Endothelial cell of umbilical vein (primary cell): ENCODE measurements around the gene SIGLEC10. TPM values are rescaled to one million over a fixed set of nuclear protein-coding genes. Genes with fewer than 3 reads are reported as not detected.

Source experiments
- BruUV-seq: library from RNA; stranded (reverse); fragments of 400-500 nt; replicated peaks from 2 replicates; lab custom pipeline; 2021; lab: Mats Ljungman, UMichigan
- CTCF ChIA-PET: fragments of 300-600, 350-600 bp; sonication (Branson Sonifier 250); formaldehyde crosslinking; loops from one replicate; lab custom pipeline; 2021; ENCODE audit warnings: antibody characterized with exemption, inconsistent platforms; lab: Charles Lee
- POLR2A ChIA-PET: fragments of 300-600, 350-600 bp; sonication (Branson Sonifier 250); formaldehyde crosslinking; loops from one replicate; lab custom pipeline; 2021; ENCODE audit warnings: antibody characterized with exemption, inconsistent platforms; lab: Charles Lee
- DNase-seq: peaks from one replicate; pipeline ENCODE4 v3.0.0-alpha.2; 2011; ENCODE audit warnings: low read depth, low spot score
- FAIRE-seq: peaks from 2 replicates; lab custom pipeline; 2011; peaks lifted over from hg19 to GRCh38; lab: Jason Lieb, UNC
- H2AFZ ChIP-seq: 2 replicates; pipeline ENCODE4 v1.6.0; 2012; ENCODE audit warnings: low read depth, low read length, control low read depth, inconsistent platforms
- H3K27ac ChIP-seq: 2 replicates; pipeline ENCODE4 v1.5.1; 2011; ENCODE audit warnings: low read depth, mild to moderate bottlenecking, control low read depth, low read length, moderate library complexity; ENCODE audit not compliant: insufficient read depth
- H3K27me3 ChIP-seq, 2 experiments: 2 replicates each; pipeline versions ENCODE4 v1.6.0 to v1.6.1; 2011; ENCODE audit warnings: low read length in 2 of 2, mixed read lengths in 1 of 2; ENCODE audit not compliant: control insufficient read depth in 2 of 2, insufficient read depth in 2 of 2
- H3K36me3 ChIP-seq, 2 experiments: 2 replicates in 1 of 2; 3 replicates in 1 of 2; pipeline ENCODE4 v1.5.1; 2011; ENCODE audit warnings: low read length in 2 of 2, mild to moderate bottlenecking in 1 of 2, moderate library complexity in 1 of 2; ENCODE audit not compliant: control insufficient read depth in 2 of 2, insufficient read depth in 2 of 2; ENCODE audit errors: extremely low read depth in 1 of 2
- H3K4me1 ChIP-seq: 3 replicates; pipeline ENCODE4 v1.5.1; 2011; ENCODE audit warnings: mild to moderate bottlenecking, low read length; ENCODE audit not compliant: control insufficient read depth, insufficient read depth; ENCODE audit errors: extremely low read depth
- H3K4me2 ChIP-seq: 2 replicates; pipeline ENCODE4 v1.6.1; 2011; ENCODE audit warnings: low read length, control low read depth, mixed read lengths; ENCODE audit not compliant: insufficient read depth
- H3K4me3 ChIP-seq, 3 experiments: fragments of 200-600 bp in 1 of 3; sonication (generic), shearing (Covaris generic) in 1 of 3; replicated peaks in 1 of 3; 2 replicates each; pipeline ENCODE4 v1.5.1; 2011 to 2016; ENCODE audit warnings: control low read depth in 3 of 3, low read length in 3 of 3, mild to moderate bottlenecking in 2 of 3, inconsistent platforms in 1 of 3, low read depth in 1 of 3, moderate library complexity in 1 of 3; ENCODE audit not compliant: insufficient read depth in 1 of 3
- H3K79me2 ChIP-seq: 2 replicates; pipeline ENCODE4 v1.6.0; 2012; ENCODE audit warnings: low read length, inconsistent platforms; ENCODE audit not compliant: control insufficient read depth, insufficient read depth
- H3K9ac ChIP-seq: replicated peaks from 2 replicates; pipeline ENCODE3; 2011; ENCODE audit warnings: low read length, control low read depth; ENCODE audit not compliant: insufficient read depth; ENCODE audit errors: extremely low read depth
- H3K9me1 ChIP-seq: replicated peaks from 3 replicates; pipeline ENCODE4 v1.6.0; 2011; ENCODE audit warnings: mild to moderate bottlenecking, low read length; ENCODE audit not compliant: control insufficient read depth, insufficient read depth; ENCODE audit errors: extremely low read depth
- H3K9me3 ChIP-seq: replicated peaks from 2 replicates; pipeline ENCODE4 v1.5.1; 2012; ENCODE audit warnings: low read length, inconsistent platforms; ENCODE audit not compliant: control insufficient read depth, insufficient read depth
- H4K20me1 ChIP-seq: replicated peaks from 2 replicates; pipeline ENCODE3; 2011; ENCODE audit warnings: mild to moderate bottlenecking, low read length; ENCODE audit not compliant: control insufficient read depth, insufficient read depth; ENCODE audit errors: extremely low read depth
- EZH2 ChIP-seq: IDR thresholded peaks from 2 replicates; pipeline ENCODE4 v1.6.1; 2012; ENCODE audit warnings: borderline replicate concordance, low read depth, mild to moderate bottlenecking, moderate library complexity, low read length, inconsistent platforms; ENCODE audit not compliant: severe bottlenecking
- FOS ChIP-seq: IDR thresholded peaks from 2 replicates; pipeline ENCODE4 v1.6.1; 2011; ENCODE audit warnings: mild to moderate bottlenecking, low read length, moderate library complexity, borderline replicate concordance; ENCODE audit not compliant: insufficient read depth
- GATA2 ChIP-seq: IDR thresholded peaks from 2 replicates; pipeline ENCODE4 v1.7.0; 2011; ENCODE audit warnings: low read depth, mild to moderate bottlenecking, moderate library complexity, mixed read lengths, low read length; ENCODE audit not compliant: insufficient read length, insufficient read depth
- JUN ChIP-seq: IDR thresholded peaks from 2 replicates; pipeline ENCODE4 v1.6.1; 2011; ENCODE audit warnings: borderline replicate concordance, low read depth; ENCODE audit not compliant: insufficient read length, insufficient read depth
- MYC ChIP-seq: IDR thresholded peaks from one replicate; pipeline ENCODE4 v1.6.1; 2011; ENCODE audit warnings: mild to moderate bottlenecking, low read depth, low read length
- POLR2A ChIP-seq: IDR thresholded peaks from 2 replicates; pipeline ENCODE4 v1.6.1; 2012; ENCODE audit warnings: low read depth, mild to moderate bottlenecking, control low read depth, low read length
- POLR2AphosphoS5 ChIP-seq: IDR thresholded peaks from 2 replicates; pipeline ENCODE4 v1.6.1; 2012; ENCODE audit warnings: low read depth, mild to moderate bottlenecking, control low read depth, low read length, moderate library complexity; ENCODE audit not compliant: insufficient read depth
- dilution Hi-C: fragments of 300-500 bp; cut with MboI; formaldehyde crosslinking; loops from one replicate; pipeline ENCODE4 v1.15.0; 2019; ENCODE audit warnings: low sequenced_read_pairs; ENCODE audit not compliant: extremely low pct_ligation_motif_present
- intact Hi-C: fragments of 100-400 bp; cut with micrococcal nuclease; formaldehyde crosslinking; loops from one replicate; pipeline ENCODE4 v1.10.0; 2022
- polyA plus RNA-seq, 4 experiments: library from polyadenylated mRNA; depleted of rRNA in 3 of 4; stranded (reverse) in 3 of 4; unstranded in 1 of 4; fragments of >200 nt; gene quantifications; 2 replicates each; pipeline versions ENCODE4 v1.2.1 to v1.2.3, GENCODE V29; 2011 to 2012; ENCODE audit warnings: missing spikeins in 1 of 4
- total RNA-seq: library from RNA; stranded (reverse); gene quantifications from 2 replicates; pipeline ENCODE4 v1.2.3, GENCODE V29; 2021
- TF ChIP-seq, protein P1 (sequence below), 2 donors: IDR thresholded peaks; 1 replicate in 1 of 2; 2 replicates in 1 of 2; pipeline ENCODE4 v1.5.1; 2011; ENCODE audit warnings: low read length in 2 of 2, mild to moderate bottlenecking in 2 of 2, moderate library complexity in 2 of 2, control low read depth in 1 of 2, inconsistent platforms in 1 of 2, low read depth in 1 of 2; ENCODE audit not compliant: insufficient read depth in 1 of 2; ENCODE audit errors: extremely low read depth in 1 of 2
- TF ChIP-seq, protein P2 (sequence below): IDR thresholded peaks from 2 replicates; pipeline ENCODE4 v1.6.1; 2011; ENCODE audit not compliant: insufficient read depth, insufficient read length

Gene SIGLEC10
- total and polyA plus RNA-seq, 2 donors (not counting 3 experiments of a cell fraction or from before 2014, with no cell fraction given), result not detected

DNA sequence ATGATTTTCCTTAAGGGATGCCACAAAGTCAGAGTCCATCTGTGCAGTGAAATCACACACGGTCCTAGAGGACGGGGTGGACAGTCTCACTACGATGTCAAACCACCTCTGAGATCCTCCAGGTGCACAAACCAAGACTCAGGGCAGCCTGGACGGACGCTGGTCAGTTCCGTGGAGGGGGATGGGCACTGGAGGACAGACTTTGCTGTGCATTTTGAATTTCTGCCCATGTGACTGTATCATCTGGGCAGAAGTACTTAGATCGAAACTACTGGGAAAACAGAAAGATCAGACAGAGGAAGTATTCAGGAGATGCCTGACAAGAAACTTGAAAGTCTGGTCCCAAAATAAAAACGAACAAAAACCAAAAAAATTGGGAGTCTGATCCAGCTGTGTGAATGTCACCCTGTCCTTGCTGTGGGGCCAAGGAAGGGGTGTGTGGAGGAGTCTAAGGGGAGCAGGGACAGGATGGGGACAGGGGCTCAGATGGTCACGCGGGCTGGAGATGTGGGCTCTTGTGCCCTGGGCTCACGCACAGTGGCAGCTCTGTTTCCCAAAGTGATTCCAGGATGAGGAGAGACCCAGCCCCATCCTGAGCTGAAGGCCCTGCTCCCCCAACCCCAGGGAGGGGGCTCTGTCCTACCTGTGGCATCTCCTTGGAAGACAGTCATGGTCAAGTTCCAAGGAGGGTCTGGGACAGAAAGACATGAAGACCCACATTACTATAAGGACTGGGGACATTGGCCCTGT is 39.3 kb upstream of the SIGLEC10 start:
- intact Hi-C loops, result no loop called here
- no peak for FAIRE-seq
- Histone ChIP-seq H3K9me1 (no peaks in the 10 kb centered on the region), H3K79me2 (no peaks in the 10 kb centered on the region), H2AFZ (no peak overlapping the region), H3K27me3 (no peaks in the 10 kb centered on the region), H3K9me3 (no peaks in the 10 kb centered on the region), H3K9ac (no peak overlapping the region), H3K4me3 (no peak overlapping the region), H3K4me1 (no peaks in the 10 kb centered on the region), H3K27ac (no peak overlapping the region), H3K36me3 (no peaks in the 10 kb centered on the region), H4K20me1 (no peaks in the 10 kb centered on the region), H3K4me2 (no peak overlapping the region)
- no peak for DNase-seq
- POLR2A ChIA-PET, result no interaction called here
- dilution Hi-C loops, result no loop called here
- TF ChIP-seq FOS (no peak), MYC (no peak), POLR2A (no peak), JUN (no peak), EZH2 (no peak), GATA2 (no peak), POLR2AphosphoS5 (no peak)
- TF ChIP-seq, protein P1, sequence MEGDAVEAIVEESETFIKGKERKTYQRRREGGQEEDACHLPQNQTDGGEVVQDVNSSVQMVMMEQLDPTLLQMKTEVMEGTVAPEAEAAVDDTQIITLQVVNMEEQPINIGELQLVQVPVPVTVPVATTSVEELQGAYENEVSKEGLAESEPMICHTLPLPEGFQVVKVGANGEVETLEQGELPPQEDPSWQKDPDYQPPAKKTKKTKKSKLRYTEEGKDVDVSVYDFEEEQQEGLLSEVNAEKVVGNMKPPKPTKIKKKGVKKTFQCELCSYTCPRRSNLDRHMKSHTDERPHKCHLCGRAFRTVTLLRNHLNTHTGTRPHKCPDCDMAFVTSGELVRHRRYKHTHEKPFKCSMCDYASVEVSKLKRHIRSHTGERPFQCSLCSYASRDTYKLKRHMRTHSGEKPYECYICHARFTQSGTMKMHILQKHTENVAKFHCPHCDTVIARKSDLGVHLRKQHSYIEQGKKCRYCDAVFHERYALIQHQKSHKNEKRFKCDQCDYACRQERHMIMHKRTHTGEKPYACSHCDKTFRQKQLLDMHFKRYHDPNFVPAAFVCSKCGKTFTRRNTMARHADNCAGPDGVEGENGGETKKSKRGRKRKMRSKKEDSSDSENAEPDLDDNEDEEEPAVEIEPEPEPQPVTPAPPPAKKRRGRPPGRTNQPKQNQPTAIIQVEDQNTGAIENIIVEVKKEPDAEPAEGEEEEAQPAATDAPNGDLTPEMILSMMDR (IDR thresholded peaks at IDR 0.05; ENCODE audit: extremely low read depth in 1 of 2, insufficient read depth in 1 of 2, low read depth in 1 of 2, low read length in 2 of 2), result no peak
- TF ChIP-seq, protein P2, sequence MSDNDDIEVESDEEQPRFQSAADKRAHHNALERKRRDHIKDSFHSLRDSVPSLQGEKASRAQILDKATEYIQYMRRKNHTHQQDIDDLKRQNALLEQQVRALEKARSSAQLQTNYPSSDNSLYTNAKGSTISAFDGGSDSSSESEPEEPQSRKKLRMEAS, result no peak
- no TSS peak for BruUV-seq
- CTCF ChIA-PET, result interaction anchor here (0.8 kb wide), 1 partner anchor 17 kb away, joined by 4 read pairs; no protein-coding TSS in a partner anchor
